SU-DHL-6 (cell line): ENCODE results near the gene STIMATE.

Experiments
- H2AFZ ChIP-seq: fragments of 200-600 bp; sonication (generic); 2 replicates; pipeline ENCODE4 v1.6.1; 2014; ENCODE audit warnings: low read depth, mild to moderate bottlenecking, moderate library complexity, mixed read lengths, antibody characterized with exemption, low read length; ENCODE audit not compliant: severe bottlenecking
- H3F3A ChIP-seq: fragments of 200-600 bp; shearing (Covaris generic); 2 replicates; pipeline ENCODE4 v1.6.0; 2016; ENCODE audit warnings: antibody characterized with exemption, mild to moderate bottlenecking; ENCODE audit not compliant: insufficient read depth
- H3K27ac ChIP-seq: fragments of 200-600 bp; sonication (generic); 2 replicates; pipeline ENCODE4 v1.5.1; 2016; ENCODE audit warnings: low read depth, mild to moderate bottlenecking, low read length, moderate library complexity, mixed read lengths
- H3K27me3 ChIP-seq: fragments of 200-600 bp; sonication (generic), shearing (Covaris generic); 2 replicates; pipeline ENCODE4 v1.6.0; 2014; ENCODE audit warnings: mild to moderate bottlenecking, low read length
- H3K36me3 ChIP-seq: fragments of 200-600 bp; sonication (generic); 2 replicates; pipeline ENCODE4 v1.6.1; 2014; ENCODE audit warnings: mild to moderate bottlenecking, low read length, mixed read lengths
- H3K4me2 ChIP-seq: fragments of 300-600, 200-600 bp; shearing (Covaris generic), sonication (generic); 2 replicates; pipeline ENCODE4 v1.6.0; 2014; ENCODE audit warnings: low read length, low read depth, mild to moderate bottlenecking; ENCODE audit not compliant: poor library complexity, severe bottlenecking
- H3K4me3 ChIP-seq: fragments of 200-600 bp; sonication (generic); 2 replicates; pipeline ENCODE4 v1.5.1; 2014; ENCODE audit warnings: antibody characterized with exemption, low read length, mild to moderate bottlenecking, mixed read lengths; ENCODE audit not compliant: insufficient read depth, poor library complexity, severe bottlenecking
- H3K79me2 ChIP-seq: fragments of 200-600 bp; sonication (generic); 2 replicates; pipeline ENCODE4 v1.6.1; 2014; ENCODE audit warnings: mild to moderate bottlenecking, low read length, moderate library complexity; ENCODE audit not compliant: insufficient read depth
- H3K9ac ChIP-seq: fragments of 200-600 bp; sonication (generic); 2 replicates; pipeline ENCODE4 v1.7.0; 2014; ENCODE audit warnings: mild to moderate bottlenecking, low read length
- H3K9me2 ChIP-seq: fragments of 200-600 bp; sonication (generic); replicated peaks from 2 replicates; pipeline ENCODE4 v1.6.1; 2014; ENCODE audit warnings: low read length; ENCODE audit not compliant: insufficient read depth
- H3K9me3 ChIP-seq: fragments of 200-600 bp; sonication (generic); 2 replicates; pipeline ENCODE4 v1.6.1; 2014; ENCODE audit warnings: low read length, mixed read lengths; ENCODE audit not compliant: insufficient read depth
- H4K20me1 ChIP-seq: fragments of 200-600 bp; sonication (generic); 2 replicates; pipeline ENCODE4 v1.6.1; 2014; ENCODE audit warnings: low read depth, mild to moderate bottlenecking, antibody characterized with exemption, low read length, moderate library complexity, mixed read lengths
- CTCF ChIP-seq: fragments of 200-600 bp; sonication (generic); IDR thresholded peaks from one replicate; pipeline ENCODE4 v1.5.1; 2017; ENCODE audit warnings: antibody characterized with exemption, mild to moderate bottlenecking, low read length, moderate library complexity; ENCODE audit not compliant: insufficient read depth, poor library complexity, severe bottlenecking
- EZH2phosphoT487 ChIP-seq: fragments of 200-600 bp; sonication (generic), shearing (Covaris generic); conservative IDR thresholded peaks from 2 replicates; pipeline ENCODE4 v1.6.1; 2018; ENCODE audit warnings: mild to moderate bottlenecking, antibody characterized with exemption, low read length, moderate library complexity, mixed read lengths

The STIMATE gene

GRCh38 chr3:52856666-52857065, 40.7 kb downstream of the STIMATE start:
- Histone ChIP-seq H3K4me2 (no peak overlapping the region), H3K27ac (no peak overlapping the region), H3K79me2 (no peaks in the 10 kb centered on the region), H3K9ac (no peak overlapping the region), H3K27me3 (no peaks in the 10 kb centered on the region), H3K4me3 (no peak overlapping the region), H3K9me3 (no peaks in the 10 kb centered on the region), H4K20me1 (no peaks in the 10 kb centered on the region), H3F3A (no peaks in the 10 kb centered on the region), H3K9me2 (no peaks in the 10 kb centered on the region), H2AFZ (no peak overlapping the region), H3K36me3 (no peaks in the 10 kb centered on the region)
- TF ChIP-seq CTCF (no peak), EZH2phosphoT487 (no peak)

GRCh38 chr3:52854013-52854412, 43.3 kb downstream of the STIMATE start:
- Histone ChIP-seq H4K20me1 (no peaks in the 10 kb centered on the region), H3K9me3 (no peaks in the 10 kb centered on the region), H3K36me3 (no peaks in the 10 kb centered on the region), H2AFZ (no peak overlapping the region), H3K27ac (no peak overlapping the region), H3K79me2 (no peaks in the 10 kb centered on the region), H3K9ac (no peak overlapping the region), H3K4me2 (no peak overlapping the region), H3F3A (no peaks in the 10 kb centered on the region), H3K9me2 (no peaks in the 10 kb centered on the region), H3K27me3 (no peaks in the 10 kb centered on the region), H3K4me3 (no peak overlapping the region)
- no peak for TF ChIP-seq EZH2phosphoT487
- TF ChIP-seq CTCF, result no peak

GRCh38 chr3:52852419-52852818, 44.9 kb downstream of the STIMATE start:
- Histone ChIP-seq H3K9me3 (no peaks in the 10 kb centered on the region), H3K27ac (no peak overlapping the region), H3K4me2 (no peak overlapping the region), H3K79me2 (no peaks in the 10 kb centered on the region), H4K20me1 (no peaks in the 10 kb centered on the region), H3K9me2 (no peaks in the 10 kb centered on the region), H3F3A (no peaks in the 10 kb centered on the region), H3K9ac (no peak overlapping the region), H3K4me3 (no peak overlapping the region), H3K36me3 (no peaks in the 10 kb centered on the region), H2AFZ (no peak overlapping the region), H3K27me3 (no peaks in the 10 kb centered on the region)
- TF ChIP-seq CTCF (no peak), EZH2phosphoT487 (no peak)

GRCh38 chr3:52851348-52851747, 46.0 kb downstream of the STIMATE start:
- H3K79me2 ChIP-seq, result no peaks in the 10 kb centered on the region
- no peaks in the 10 kb centered on the region for H4K20me1 ChIP-seq
- H3F3A ChIP-seq, result no peaks in the 10 kb centered on the region
- no peak overlapping the region for H3K4me3 ChIP-seq
- no peaks in the 10 kb centered on the region for H3K9me2 ChIP-seq
- no peaks in the 10 kb centered on the region for H3K36me3 ChIP-seq
- TF ChIP-seq CTCF (peak; percentile 31), EZH2phosphoT487 (no peak)
- no peak overlapping the region for H3K9ac ChIP-seq
- H3K9me3 ChIP-seq, result no peaks in the 10 kb centered on the region
- H3K4me2 ChIP-seq, result no peak overlapping the region
- H2AFZ ChIP-seq, result no peak overlapping the region
- no peaks in the 10 kb centered on the region for H3K27me3 ChIP-seq
- no peak overlapping the region for H3K27ac ChIP-seq
